OCI-LY1 (cell line): Measurements from ENCODE around the gene SREBF1.

Source experiments
- H2AFZ ChIP-seq: fragments of 200-600 bp; sonication (generic), shearing (Covaris generic); 2 replicates; pipeline ENCODE4 v1.6.0; 2014; ENCODE audit warnings: antibody characterized with exemption, mild to moderate bottlenecking, low read length
- H3F3A ChIP-seq: fragments of 200-600 bp; sonication (generic), shearing (Covaris generic); 2 replicates; pipeline ENCODE4 v1.6.0; 2014; ENCODE audit warnings: mild to moderate bottlenecking, antibody characterized with exemption, low read length, moderate library complexity; ENCODE audit not compliant: insufficient read depth
- H3K27ac ChIP-seq: fragments of 200-600 bp; sonication (generic); 2 replicates; pipeline ENCODE4 v1.5.1; 2014; ENCODE audit warnings: low read length, mixed run types, mild to moderate bottlenecking, low read depth; ENCODE audit not compliant: poor library complexity, severe bottlenecking
- H3K27me3 ChIP-seq: fragments of 200-600 bp; sonication (generic); 2 replicates; pipeline ENCODE4 v1.6.0; 2014; ENCODE audit warnings: antibody characterized with exemption, mild to moderate bottlenecking, low read length, moderate library complexity; ENCODE audit not compliant: insufficient read depth
- H3K36me3 ChIP-seq: fragments of 200-600 bp; sonication (generic); 2 replicates; pipeline ENCODE4 v1.6.1; 2014; ENCODE audit warnings: mild to moderate bottlenecking, antibody characterized with exemption, low read length, moderate library complexity, mixed read lengths; ENCODE audit not compliant: insufficient read depth
- H3K4me1 ChIP-seq: fragments of 200-600 bp; sonication (generic); 2 replicates; pipeline ENCODE4 v1.5.1; 2014; ENCODE audit warnings: mild to moderate bottlenecking, low read length, moderate library complexity; ENCODE audit not compliant: insufficient read depth, severe bottlenecking
- H3K4me2 ChIP-seq: fragments of 200-600 bp; sonication (generic), shearing (Covaris generic); 2 replicates; pipeline ENCODE4 v1.6.1; 2014; ENCODE audit warnings: low read length
- H3K4me3 ChIP-seq: fragments of 200-600 bp; sonication (generic); 2 replicates; pipeline ENCODE4 v1.5.1; 2014; ENCODE audit warnings: low read length, low read depth, mild to moderate bottlenecking, mixed read lengths; ENCODE audit not compliant: poor library complexity, severe bottlenecking
- H3K79me2 ChIP-seq: fragments of 200-600 bp; shearing (Covaris generic); 2 replicates; pipeline ENCODE4 v1.6.1; 2016; ENCODE audit warnings: mixed run types, low read length, mixed read lengths; ENCODE audit not compliant: insufficient read depth
- H3K9ac ChIP-seq: fragments of 200-600 bp; sonication (generic), shearing (Covaris generic); 2 replicates; pipeline ENCODE4 v1.6.1; 2014; ENCODE audit warnings: mild to moderate bottlenecking, low read length, mixed read lengths
- H3K9me2 ChIP-seq: fragments of 200-600 bp; sonication (generic), shearing (Covaris generic); 2 replicates; pipeline ENCODE4 v1.6.1; 2014; ENCODE audit warnings: low read depth, mild to moderate bottlenecking, low read length, mixed read lengths
- H3K9me3 ChIP-seq: fragments of 200-600 bp; shearing (Covaris generic); 2 replicates; pipeline ENCODE4 v1.6.1; 2014; ENCODE audit warnings: low read length, mixed read lengths
- H4K20me1 ChIP-seq: fragments of 200-600 bp; sonication (generic), shearing (Covaris generic); 2 replicates; pipeline ENCODE4 v1.6.0; 2016; ENCODE audit warnings: mild to moderate bottlenecking, low read length; ENCODE audit not compliant: insufficient read depth
- EZH2 ChIP-seq: fragments of 200-600 bp; sonication (generic), shearing (Covaris generic); IDR thresholded peaks from 2 replicates; pipeline ENCODE4 v1.8.0; 2017; ENCODE audit warnings: borderline replicate concordance, mixed run types, mild to moderate bottlenecking, antibody characterized with exemption, low read length, moderate library complexity, mixed read lengths
- TF ChIP-seq, protein P1 (sequence below): fragments of 200-600 bp; sonication (generic), shearing (Covaris generic); IDR thresholded peaks from 2 replicates; pipeline ENCODE4 v1.5.1; 2017; ENCODE audit warnings: mild to moderate bottlenecking, antibody characterized with exemption, low read length, moderate library complexity, mixed read lengths

SREBF1 gene

DNA sequence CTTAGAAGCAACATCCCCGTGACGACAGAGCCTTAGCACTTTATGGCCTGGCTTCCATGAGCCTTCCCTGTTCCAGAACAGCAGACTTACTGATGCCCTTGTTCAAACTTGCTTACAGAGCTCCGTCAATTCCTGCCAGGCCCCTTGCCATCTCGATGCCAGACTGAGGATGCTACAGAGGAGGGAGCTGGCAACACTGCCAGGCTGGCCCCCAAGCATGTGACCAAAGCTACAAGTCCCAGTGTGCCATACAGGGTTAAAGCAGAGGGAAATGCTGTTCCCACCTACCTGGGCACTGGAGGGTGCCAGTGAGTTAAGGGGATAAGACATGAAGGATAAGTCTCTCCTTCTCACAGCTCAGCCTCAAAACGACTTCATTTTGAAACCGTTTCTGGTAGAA, 33.5 kb upstream of the SREBF1 start:
- H4K20me1 ChIP-seq: no peaks in the 10 kb centered on the region
- TF ChIP-seq, protein P1, sequence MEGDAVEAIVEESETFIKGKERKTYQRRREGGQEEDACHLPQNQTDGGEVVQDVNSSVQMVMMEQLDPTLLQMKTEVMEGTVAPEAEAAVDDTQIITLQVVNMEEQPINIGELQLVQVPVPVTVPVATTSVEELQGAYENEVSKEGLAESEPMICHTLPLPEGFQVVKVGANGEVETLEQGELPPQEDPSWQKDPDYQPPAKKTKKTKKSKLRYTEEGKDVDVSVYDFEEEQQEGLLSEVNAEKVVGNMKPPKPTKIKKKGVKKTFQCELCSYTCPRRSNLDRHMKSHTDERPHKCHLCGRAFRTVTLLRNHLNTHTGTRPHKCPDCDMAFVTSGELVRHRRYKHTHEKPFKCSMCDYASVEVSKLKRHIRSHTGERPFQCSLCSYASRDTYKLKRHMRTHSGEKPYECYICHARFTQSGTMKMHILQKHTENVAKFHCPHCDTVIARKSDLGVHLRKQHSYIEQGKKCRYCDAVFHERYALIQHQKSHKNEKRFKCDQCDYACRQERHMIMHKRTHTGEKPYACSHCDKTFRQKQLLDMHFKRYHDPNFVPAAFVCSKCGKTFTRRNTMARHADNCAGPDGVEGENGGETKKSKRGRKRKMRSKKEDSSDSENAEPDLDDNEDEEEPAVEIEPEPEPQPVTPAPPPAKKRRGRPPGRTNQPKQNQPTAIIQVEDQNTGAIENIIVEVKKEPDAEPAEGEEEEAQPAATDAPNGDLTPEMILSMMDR: no peak
- TF ChIP-seq EZH2: no peak
- no peaks in the 10 kb centered on the region for H3K27me3 ChIP-seq
- H3K36me3 ChIP-seq: no peaks in the 10 kb centered on the region; the same call in 1 of the 2 replicates
- H3K79me2 ChIP-seq: no peaks in the 10 kb centered on the region
- no peak overlapping the region for H2AFZ ChIP-seq
- H3F3A ChIP-seq: no peaks in the 10 kb centered on the region
- no peak overlapping the region for H3K4me3 ChIP-seq
- H3K9ac ChIP-seq: no peak overlapping the region
- H3K4me2 ChIP-seq: no peak overlapping the region
- H3K27ac ChIP-seq: no peak overlapping the region
- no peaks in the 10 kb centered on the region for H3K9me2 ChIP-seq
- no peaks in the 10 kb centered on the region for H3K4me1 ChIP-seq
- H3K9me3 ChIP-seq: no peaks in the 10 kb centered on the region

DNA sequence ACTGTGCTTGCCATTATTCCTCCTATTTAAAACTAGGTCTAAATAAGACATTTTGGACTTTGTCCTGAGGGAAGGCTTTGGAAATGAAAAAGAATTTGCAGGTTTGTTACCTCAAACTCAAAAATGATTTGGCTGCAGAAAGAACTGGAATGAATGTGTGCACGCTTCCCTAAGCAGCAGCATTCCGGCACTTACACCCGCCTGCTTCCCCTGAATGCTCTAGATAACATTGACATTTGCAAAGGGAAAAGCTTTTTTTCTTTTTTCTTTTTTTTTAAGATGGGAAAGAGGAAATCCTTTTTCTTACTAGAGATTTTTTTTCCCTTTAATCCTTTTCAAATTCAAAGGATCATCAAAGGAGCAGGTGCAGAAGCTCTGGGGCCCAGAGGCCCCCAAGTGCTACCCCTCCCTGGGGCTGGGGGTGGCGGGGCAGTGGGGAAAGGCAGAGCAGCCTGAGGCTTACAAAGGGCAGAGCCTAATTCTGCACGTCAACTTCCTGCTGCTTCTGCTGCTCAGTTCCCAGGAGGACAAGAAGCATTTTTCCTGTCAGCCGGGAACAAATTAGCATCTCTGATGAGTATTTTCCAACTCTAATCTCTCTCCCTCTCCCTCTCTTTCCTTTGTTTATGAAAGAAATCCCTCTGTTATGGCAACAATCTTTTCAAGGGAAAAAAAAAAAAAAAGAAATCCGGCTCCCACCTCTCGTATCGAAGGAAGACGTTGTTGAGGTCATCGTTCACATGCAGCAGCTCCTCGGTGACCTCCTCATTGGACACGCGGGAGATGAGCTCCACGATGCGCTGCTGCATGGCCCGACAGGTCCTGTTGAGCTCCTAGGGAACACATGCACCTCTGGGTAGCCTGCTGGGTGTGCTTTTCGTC, 32.1 kb upstream of the SREBF1 start:
- no peak overlapping the region for H3K4me2 ChIP-seq
- no peak overlapping the region for H3K27ac ChIP-seq
- no peak for TF ChIP-seq EZH2
- TF ChIP-seq, protein P1: no peak
- no peaks in the 10 kb centered on the region for H3K9me3 ChIP-seq
- no peaks in the 10 kb centered on the region for H3F3A ChIP-seq
- H3K4me3 ChIP-seq: no peak overlapping the region
- no peak overlapping the region for H2AFZ ChIP-seq
- H4K20me1 ChIP-seq: no peaks in the 10 kb centered on the region
- no peaks in the 10 kb centered on the region for H3K36me3 ChIP-seq
- H3K27me3 ChIP-seq: no peaks in the 10 kb centered on the region
- H3K4me1 ChIP-seq: no peaks in the 10 kb centered on the region
- H3K79me2 ChIP-seq: no peaks in the 10 kb centered on the region
- no peak overlapping the region for H3K9ac ChIP-seq
- no peaks in the 10 kb centered on the region for H3K9me2 ChIP-seq

DNA sequence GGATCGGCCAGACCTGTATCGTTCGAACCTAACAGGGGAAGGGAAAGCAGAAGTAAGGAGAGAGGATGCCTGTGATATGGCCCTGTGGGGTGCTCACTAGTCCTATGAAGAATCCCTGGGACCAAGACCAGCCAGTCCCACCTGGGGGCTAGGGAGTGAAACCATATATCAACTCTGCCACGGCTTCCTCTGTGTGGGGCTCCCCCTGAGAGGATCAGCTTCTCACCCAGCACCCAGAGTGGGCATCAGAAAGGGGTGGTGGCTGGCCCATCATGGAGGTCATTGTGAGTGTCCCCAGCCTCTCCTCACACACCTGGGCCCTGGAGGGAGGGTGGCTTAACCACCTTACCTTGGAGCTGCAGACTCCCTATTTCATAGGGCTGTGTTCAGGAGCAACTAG, 30.1 kb upstream of the SREBF1 start:
- no peak for TF ChIP-seq EZH2
- TF ChIP-seq, protein P1: no peak
- Histone ChIP-seq H4K20me1 (no peaks in the 10 kb centered on the region), H3K27ac (no peak overlapping the region), H3K9me2 (no peaks in the 10 kb centered on the region), H2AFZ (no peak overlapping the region), H3K9me3 (no peaks in the 10 kb centered on the region), H3K4me3 (no peak overlapping the region), H3K36me3 (no peaks in the 10 kb centered on the region), H3K4me1 (no peaks in the 10 kb centered on the region), H3K27me3 (no peaks in the 10 kb centered on the region), H3K79me2 (no peaks in the 10 kb centered on the region), H3F3A (no peaks in the 10 kb centered on the region), H3K9ac (no peak overlapping the region), H3K4me2 (no peak overlapping the region)
